GM13977 (cell line): ENCODE measurements around the gene IL3.

Experiments used
- DNase-seq: peaks from one replicate; pipeline ENCODE4 v3.0.0; 2012; ENCODE audit warnings: low spot score
- in situ Hi-C: fragments of 300-500 bp; cut with MboI; formaldehyde crosslinking; loops from one replicate; pipeline ENCODE4 v1.12.0; 2022; ENCODE audit warnings: low sequenced_read_pairs, low pct_unique_long_range_greater_than_20kb, mixed read lengths, inconsistent platforms; ENCODE audit not compliant: unreplicated experiment
- TF ChIP-seq, protein P1 (sequence below): IDR thresholded peaks from 2 replicates; pipeline ENCODE4 v1.5.1; 2012; ENCODE audit warnings: mild to moderate bottlenecking, control low read depth; ENCODE audit not compliant: insufficient read depth; ENCODE audit errors: extremely low read depth, missing control alignments

IL3 gene

DNA sequence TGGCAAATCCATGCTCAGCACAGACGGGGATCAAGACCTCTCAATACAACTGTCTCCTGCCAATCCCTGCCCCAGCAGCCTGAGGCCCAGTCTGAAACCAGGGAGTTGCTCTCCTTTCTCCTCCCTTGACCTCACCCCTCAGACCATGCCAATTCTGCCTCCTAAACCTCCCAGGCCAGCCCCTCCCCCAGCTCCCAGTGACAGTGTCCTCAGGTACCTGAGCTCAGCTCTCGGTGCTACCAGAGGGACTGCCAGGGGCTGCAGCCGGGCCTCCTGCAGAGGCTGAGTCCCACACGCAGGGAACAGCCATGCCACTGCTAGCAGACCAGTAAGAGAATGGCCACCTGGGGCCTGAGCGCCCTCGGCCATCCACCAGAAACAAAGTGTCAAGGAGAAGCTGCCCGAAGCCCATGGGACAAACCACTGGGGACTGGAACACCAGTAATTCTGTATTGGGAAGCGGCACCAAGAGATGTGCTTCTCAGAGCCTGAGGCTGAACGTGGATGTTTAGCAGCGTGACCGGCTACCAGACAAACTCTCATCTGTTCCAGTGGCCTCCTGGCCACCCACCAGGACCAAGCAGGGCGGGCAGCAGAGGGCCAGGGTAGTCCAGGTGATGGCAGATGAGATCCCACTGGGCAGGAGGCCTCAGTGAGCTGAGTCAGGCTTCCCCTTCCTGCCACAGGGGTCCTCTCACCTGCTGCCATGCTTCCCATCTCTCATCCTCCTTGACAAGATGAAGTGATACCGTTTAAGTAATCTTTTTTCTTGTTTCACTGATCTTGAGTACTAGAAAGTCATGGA lies 557 bp upstream of the IL3 start:
- DNase-seq, result no peak
- in situ Hi-C loops, result loop anchor here (10.0 to 25.0 kb wide), 2 partner anchors 75 to 302 kb away; partner anchors contain the start of gene SLC22A5
- TF ChIP-seq, protein P1, sequence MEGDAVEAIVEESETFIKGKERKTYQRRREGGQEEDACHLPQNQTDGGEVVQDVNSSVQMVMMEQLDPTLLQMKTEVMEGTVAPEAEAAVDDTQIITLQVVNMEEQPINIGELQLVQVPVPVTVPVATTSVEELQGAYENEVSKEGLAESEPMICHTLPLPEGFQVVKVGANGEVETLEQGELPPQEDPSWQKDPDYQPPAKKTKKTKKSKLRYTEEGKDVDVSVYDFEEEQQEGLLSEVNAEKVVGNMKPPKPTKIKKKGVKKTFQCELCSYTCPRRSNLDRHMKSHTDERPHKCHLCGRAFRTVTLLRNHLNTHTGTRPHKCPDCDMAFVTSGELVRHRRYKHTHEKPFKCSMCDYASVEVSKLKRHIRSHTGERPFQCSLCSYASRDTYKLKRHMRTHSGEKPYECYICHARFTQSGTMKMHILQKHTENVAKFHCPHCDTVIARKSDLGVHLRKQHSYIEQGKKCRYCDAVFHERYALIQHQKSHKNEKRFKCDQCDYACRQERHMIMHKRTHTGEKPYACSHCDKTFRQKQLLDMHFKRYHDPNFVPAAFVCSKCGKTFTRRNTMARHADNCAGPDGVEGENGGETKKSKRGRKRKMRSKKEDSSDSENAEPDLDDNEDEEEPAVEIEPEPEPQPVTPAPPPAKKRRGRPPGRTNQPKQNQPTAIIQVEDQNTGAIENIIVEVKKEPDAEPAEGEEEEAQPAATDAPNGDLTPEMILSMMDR, result no peak

DNA sequence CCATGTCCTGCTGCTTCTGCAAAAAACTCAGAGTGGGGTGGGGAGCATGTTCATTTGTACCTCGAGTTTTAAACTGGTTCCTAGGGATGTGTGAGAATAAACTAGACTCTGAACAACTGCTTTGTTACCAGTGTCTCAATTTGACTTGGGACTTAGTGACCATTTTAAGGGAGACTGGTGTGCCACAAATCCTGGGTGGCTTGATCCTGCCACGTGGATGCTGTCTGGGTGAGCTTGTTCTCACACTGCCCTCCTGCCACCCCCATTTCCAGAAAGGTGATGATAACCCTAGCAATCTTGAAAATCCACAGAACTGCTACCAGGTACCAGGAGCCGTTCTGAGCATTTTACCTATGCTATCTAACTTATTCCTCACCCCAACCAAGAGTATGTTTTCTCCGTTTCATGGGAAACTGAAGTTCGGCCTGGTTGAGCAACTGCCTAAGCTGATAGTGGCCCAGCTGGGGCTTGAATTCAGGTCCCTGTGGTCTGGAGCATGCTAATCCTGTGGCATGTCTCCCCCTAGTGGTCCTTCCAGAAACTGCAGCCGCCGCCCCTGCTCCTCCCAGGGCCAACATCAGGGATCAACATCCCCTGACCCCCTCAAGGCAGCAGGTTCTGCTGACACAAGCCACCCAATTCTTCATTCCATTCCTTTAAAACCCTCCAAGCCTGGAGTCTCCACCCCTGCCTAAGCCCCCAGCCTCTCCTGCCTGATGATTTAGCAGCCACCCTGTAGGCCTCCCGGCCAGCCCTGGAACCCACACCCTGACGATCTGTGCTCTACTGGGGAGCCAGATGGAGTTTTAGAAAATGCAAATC lies 2.8 kb downstream of the IL3 start:
- DNase-seq, result peak; percentile 80

DNA sequence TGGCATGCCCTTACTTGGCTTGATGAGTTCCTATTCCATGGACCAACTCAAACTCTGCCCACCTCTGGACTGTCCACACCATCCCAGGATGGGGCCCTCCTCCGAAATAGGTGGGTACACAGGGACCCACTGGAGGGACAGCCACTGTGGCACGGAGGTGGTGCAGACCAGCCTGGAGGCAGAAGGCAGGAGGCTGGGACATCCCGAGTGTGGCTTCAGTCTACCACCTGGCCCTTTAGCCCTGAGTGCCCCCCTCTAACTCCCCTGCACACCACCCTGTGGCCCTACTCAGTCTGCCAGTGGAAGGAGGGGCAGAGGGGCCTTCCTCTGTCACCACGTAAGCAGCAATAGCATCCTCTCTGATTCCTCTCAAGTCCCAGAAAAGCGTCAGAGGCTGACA lies 3.7 kb downstream of the IL3 start:
- in situ Hi-C loops, result loop anchor here (10.0 to 25.0 kb wide), 2 partner anchors 71 to 298 kb away; partner anchors contain the start of gene SLC22A5
- no peak for DNase-seq
- TF ChIP-seq, protein P1, result no peak

More for the DNA sequence above, 2.8 kb downstream of the IL3 start:
- TF ChIP-seq, protein P1, result peak; percentile 95
- in situ Hi-C loops, result loop anchor here (10.0 to 25.0 kb wide), 2 partner anchors 72 to 299 kb away; partner anchors contain the start of gene SLC22A5

DNA sequence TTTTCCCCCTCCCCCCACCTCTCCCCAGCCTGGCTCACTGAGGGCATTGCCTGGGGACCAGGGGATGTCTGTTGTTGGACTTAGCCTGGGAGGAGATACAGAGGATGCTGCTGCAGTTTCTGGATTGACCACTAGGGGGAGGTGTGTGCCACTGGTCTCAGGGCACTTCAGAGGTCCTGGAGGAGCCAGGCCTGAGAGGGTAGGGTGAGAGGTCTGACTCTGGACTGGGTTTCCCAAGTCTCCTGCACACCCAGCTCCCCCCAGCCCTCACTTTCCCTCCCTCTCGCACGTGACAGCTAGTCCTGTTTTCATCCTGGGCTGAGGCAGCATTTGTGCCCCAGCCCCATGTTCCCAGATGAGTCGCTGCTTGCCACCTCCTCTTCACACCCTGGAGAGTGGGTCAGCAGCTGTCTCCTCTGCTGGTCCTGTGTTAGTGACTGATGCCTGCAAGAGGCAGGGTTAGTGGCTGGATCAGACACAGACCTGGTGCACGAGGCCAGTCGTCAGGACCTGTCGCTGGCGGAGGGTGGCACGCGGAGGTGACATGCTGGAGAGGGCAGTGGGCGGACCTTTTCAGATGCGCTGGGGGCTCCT lies 4.4 kb downstream of the IL3 start:
- peak; percentile 84 for DNase-seq
- TF ChIP-seq, protein P1, result peak; percentile 94
- in situ Hi-C loops, result loop anchor here (10.0 to 25.0 kb wide), 2 partner anchors 70 to 297 kb away; partner anchors contain the start of gene SLC22A5

DNA sequence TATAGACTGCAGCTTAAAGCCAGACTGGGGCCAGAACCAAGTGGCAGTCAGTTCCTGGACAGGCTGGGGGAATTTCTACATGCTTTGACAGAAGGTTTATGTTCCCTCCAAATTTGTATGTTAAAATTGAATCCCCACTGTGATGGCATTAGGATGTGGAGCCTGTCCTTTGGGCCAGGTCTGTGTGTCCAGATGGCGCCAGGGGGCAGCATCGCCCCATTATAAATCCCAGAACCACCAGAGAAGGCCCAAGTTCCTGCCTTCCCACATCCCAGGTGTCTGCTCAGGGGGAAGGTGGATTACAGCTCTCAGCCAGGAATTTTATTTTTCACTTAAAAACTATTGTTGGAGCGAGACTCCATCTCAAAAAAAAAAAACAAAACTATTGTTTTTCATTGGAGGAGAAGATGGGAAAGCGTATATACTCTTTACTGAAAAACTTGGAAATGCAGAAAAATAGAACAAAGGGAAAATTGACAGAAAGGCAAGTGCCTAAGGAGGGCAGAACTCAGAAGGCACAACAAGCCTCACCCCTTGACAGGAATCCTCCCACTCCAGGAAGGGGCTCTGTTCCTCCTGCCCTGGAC lies 5.0 kb downstream of the IL3 start:
- in situ Hi-C loops, result loop anchor here (10.0 to 25.0 kb wide), 2 partner anchors 69 to 297 kb away; partner anchors contain the start of gene SLC22A5
- peak; percentile 74 for DNase-seq
- TF ChIP-seq, protein P1, result peak; percentile 77
